ENCODE measurements around the gene NUP210L.

NUP210L gene

GRCh38 chr1:154154534-154155191 is at the start of gene NUP210L:
NUP210L (minus strand) TSS chr1:154155073.
- DNase-seq = no peak

GRCh38 chr1:154199563-154199879 is 44.6 kb upstream of the NUP210L start:
- no peak for DNase-seq

GRCh38 chr1:154198756-154199562 is 44.1 kb upstream of the NUP210L start:
- DNase-seq = peak; percentile 72

- no peak for DNase-seq
These were observed 38.9 kb upstream of the NUP210L start for GRCh38 chr1:154193821-154194220.

GRCh38 chr1:154192476-154192875 is 37.6 kb upstream of the NUP210L start:
- no peak for DNase-seq

- no peak for DNase-seq
These were observed 37.2 kb upstream of the NUP210L start, which contains the start of gene TPM3 for GRCh38 chr1:154191990-154192461. TPM3 (minus strand) TSS chr1:154192100; CDS start chr1:154192018, 82 bp downstream.

GRCh38 chr1:154190550-154190949 is 35.7 kb upstream of the NUP210L start:
- no peak for DNase-seq

- no peak for DNase-seq
These were observed 32.1 kb upstream of the NUP210L start for GRCh38 chr1:154186852-154187501.

GRCh38 chr1:154186177-154186576 is 31.3 kb upstream of the NUP210L start:
- DNase-seq = peak; percentile 77

GRCh38 chr1:154183046-154183915 is 28.4 kb upstream of the NUP210L start:
- DNase-seq = peak; percentile 92

- DNase-seq = peak; percentile 79
These were observed 27.6 kb upstream of the NUP210L start for GRCh38 chr1:154182344-154183045.

GRCh38 chr1:154181944-154182343 is 27.1 kb upstream of the NUP210L start:
- no peak for DNase-seq

GRCh38 chr1:154179946-154180687 is 25.2 kb upstream of the NUP210L start:
- no peak for DNase-seq

GRCh38 chr1:154178911-154179811 is 24.3 kb upstream of the NUP210L start:
- DNase-seq = peak; percentile 24

GRCh38 chr1:154178013-154178412 is 23.1 kb upstream of the NUP210L start:
- DNase-seq = no peak

GRCh38 chr1:154176337-154176736 is 21.5 kb upstream of the NUP210L start:
- no peak for DNase-seq

GRCh38 chr1:154174654-154175053 is 19.8 kb upstream of the NUP210L start:
- DNase-seq = no peak

GRCh38 chr1:154171880-154172279 is 17.0 kb upstream of the NUP210L start:
- DNase-seq = no peak

GRCh38 chr1:154171223-154171583 is 16.3 kb upstream of the NUP210L start:
- DNase-seq = no peak

GRCh38 chr1:154170547-154171222 is 15.8 kb upstream of the NUP210L start:
- no peak for DNase-seq
